HG02970 (cell line): ENCODE data around the gene ARHGAP27.
"Not testable (repeated sequence)": the region's sequence is repeated elsewhere in the genome, so short reads cannot be mapped to it uniquely, and the experiment has no call there.

Experiments
- ATAC-seq: cut with Tn5 transposase; IDR thresholded peaks from one replicate; pipeline ENCODE4 v1.9.1; 2021; ENCODE audit warnings: mild to moderate bottlenecking, moderate library complexity, moderate number of reproducible peaks; ENCODE audit not compliant: unreplicated experiment, low FRiP score

ARHGAP27 gene

GRCh38 chr17:45432405-45433158, at the start of gene ARHGAP27:
ARHGAP27 (minus strand) TSS chr17:45432870; CDS start chr17:45430279, 2,591 bp downstream.
- no peak for ATAC-seq

- ATAC-seq, result not testable (repeated sequence)
These were observed 49.6 kb upstream of the ARHGAP27 start for GRCh38 chr17:45482317-45482716.

GRCh38 chr17:45475436-45475835, 42.8 kb upstream of the ARHGAP27 start:
- ATAC-seq, result not testable (repeated sequence)

GRCh38 chr17:45472249-45472648, 39.6 kb upstream of the ARHGAP27 start:
- not testable (repeated sequence) for ATAC-seq

GRCh38 chr17:45469204-45469563, 36.5 kb upstream of the ARHGAP27 start:
- not testable (repeated sequence) for ATAC-seq

- ATAC-seq, result not testable (repeated sequence)
These were observed 35.9 kb upstream of the ARHGAP27 start for GRCh38 chr17:45468293-45469203.

GRCh38 chr17:45461524-45462327, 29.1 kb upstream of the ARHGAP27 start:
- peak; percentile 81 for ATAC-seq

GRCh38 chr17:45460422-45460821, 27.8 kb upstream of the ARHGAP27 start:
- ATAC-seq, result not testable (repeated sequence)

- ATAC-seq, result not testable (repeated sequence)
These were observed 21.7 kb upstream of the ARHGAP27 start for GRCh38 chr17:45454341-45454740.

GRCh38 chr17:45453731-45454130, 21.1 kb upstream of the ARHGAP27 start:
- not testable (repeated sequence) for ATAC-seq

- not testable (repeated sequence) for ATAC-seq
These were observed 20.5 kb upstream of the ARHGAP27 start for GRCh38 chr17:45453225-45453534.

GRCh38 chr17:45452329-45453224, 19.9 kb upstream of the ARHGAP27 start:
- ATAC-seq, result not testable (repeated sequence)

GRCh38 chr17:45451660-45452059, 19.0 kb upstream of the ARHGAP27 start:
- not testable (repeated sequence) for ATAC-seq

GRCh38 chr17:45451131-45451530, 18.5 kb upstream of the ARHGAP27 start:
- ATAC-seq, result no peak

- not testable (repeated sequence) for ATAC-seq
These were observed 17.1 kb upstream of the ARHGAP27 start for GRCh38 chr17:45449708-45450329.

GRCh38 chr17:45449260-45449659, 16.6 kb upstream of the ARHGAP27 start:
- ATAC-seq, result not testable (repeated sequence)

GRCh38 chr17:45448483-45448882, 15.8 kb upstream of the ARHGAP27 start:
- not testable (repeated sequence) for ATAC-seq

GRCh38 chr17:45448066-45448465, 15.4 kb upstream of the ARHGAP27 start:
- not testable (repeated sequence) for ATAC-seq

GRCh38 chr17:45447650-45448049, 15.0 kb upstream of the ARHGAP27 start:
- not testable (repeated sequence) for ATAC-seq
